D721Med (cell line): ENCODE measurements around the gene CDH15.

ENCODE experiments used
- DNase-seq: peaks from one replicate; pipeline ENCODE4 v3.0.0; 2011; ENCODE audit warnings: low spot score; ENCODE audit not compliant: insufficient read length
- FAIRE-seq: peaks from 2 replicates; lab custom pipeline; 2011; peaks lifted over from hg19 to GRCh38; lab: Jason Lieb, UNC
- TF ChIP-seq, protein P1 (sequence below): IDR thresholded peaks from 2 replicates; pipeline ENCODE4 v1.5.1; 2012; ENCODE audit warnings: mild to moderate bottlenecking, control low read depth; ENCODE audit not compliant: insufficient read depth; ENCODE audit errors: missing control alignments

The CDH15 gene

GRCh38 chr16:89201439-89202377, 30.2 kb downstream of the CDH15 start:
- DNase-seq (peak; percentile 66), FAIRE-seq (no peak)
- TF ChIP-seq, protein P1, sequence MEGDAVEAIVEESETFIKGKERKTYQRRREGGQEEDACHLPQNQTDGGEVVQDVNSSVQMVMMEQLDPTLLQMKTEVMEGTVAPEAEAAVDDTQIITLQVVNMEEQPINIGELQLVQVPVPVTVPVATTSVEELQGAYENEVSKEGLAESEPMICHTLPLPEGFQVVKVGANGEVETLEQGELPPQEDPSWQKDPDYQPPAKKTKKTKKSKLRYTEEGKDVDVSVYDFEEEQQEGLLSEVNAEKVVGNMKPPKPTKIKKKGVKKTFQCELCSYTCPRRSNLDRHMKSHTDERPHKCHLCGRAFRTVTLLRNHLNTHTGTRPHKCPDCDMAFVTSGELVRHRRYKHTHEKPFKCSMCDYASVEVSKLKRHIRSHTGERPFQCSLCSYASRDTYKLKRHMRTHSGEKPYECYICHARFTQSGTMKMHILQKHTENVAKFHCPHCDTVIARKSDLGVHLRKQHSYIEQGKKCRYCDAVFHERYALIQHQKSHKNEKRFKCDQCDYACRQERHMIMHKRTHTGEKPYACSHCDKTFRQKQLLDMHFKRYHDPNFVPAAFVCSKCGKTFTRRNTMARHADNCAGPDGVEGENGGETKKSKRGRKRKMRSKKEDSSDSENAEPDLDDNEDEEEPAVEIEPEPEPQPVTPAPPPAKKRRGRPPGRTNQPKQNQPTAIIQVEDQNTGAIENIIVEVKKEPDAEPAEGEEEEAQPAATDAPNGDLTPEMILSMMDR = no peak

DNA sequence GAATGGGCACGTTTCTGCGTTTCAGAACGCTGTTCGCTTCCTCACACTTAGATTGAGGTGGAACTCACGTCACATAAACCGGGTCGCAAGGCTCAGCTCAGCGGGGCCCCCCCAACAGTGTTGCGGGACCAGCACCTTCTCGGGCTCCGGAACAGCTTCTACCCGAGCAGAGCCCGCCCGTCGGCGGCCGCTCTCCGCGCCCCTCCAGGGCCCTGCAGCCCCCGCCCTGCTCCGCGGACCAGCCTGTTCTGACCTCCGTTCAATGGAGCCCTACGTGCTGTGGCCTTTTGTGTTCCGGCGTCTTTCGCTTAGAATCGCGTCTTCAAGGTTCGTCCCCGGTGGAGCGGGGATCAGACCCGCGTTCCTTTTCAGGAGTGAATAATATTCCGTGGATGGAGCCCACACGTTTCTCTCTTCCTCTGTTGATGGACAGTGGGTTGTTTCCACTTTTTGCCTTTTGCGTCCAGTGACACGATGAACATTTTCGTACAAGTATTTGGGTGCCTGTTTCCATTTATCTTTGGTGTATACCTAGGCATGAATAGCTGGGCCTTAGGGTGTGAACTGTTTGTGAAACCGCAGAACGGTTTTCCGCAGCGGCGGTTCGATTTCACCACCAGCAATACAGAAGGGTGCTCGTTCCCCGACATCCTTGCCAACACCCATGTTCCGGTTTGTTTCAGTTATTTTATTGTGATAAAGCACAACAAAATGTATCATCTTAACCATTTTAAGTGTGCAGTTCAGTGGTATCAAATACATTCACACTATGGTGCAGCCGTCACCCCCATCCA, 31.1 kb downstream of the CDH15 start:
- no peak for FAIRE-seq
- TF ChIP-seq, protein P1 = no peak
- no peak for DNase-seq

DNA sequence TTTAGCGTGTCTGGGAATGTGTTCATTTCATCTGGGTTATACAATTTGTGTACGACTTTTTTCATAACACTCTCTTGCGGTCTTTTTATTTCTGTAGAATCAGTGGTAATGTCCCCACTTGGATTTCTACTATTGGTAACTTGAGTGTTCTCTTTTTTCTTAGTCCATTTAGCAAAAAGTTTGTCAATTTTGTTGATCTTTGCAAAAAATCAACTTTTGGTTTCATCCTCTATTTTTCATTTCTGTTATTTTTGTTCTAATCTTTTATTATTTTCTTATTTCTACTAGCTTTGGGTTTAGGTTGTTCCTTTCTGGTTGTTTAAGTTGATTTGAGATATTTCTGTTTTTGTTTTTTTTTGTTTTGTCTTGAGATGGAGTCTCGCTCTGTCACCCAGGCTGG, 36.4 kb downstream of the CDH15 start:
- FAIRE-seq (no peak), DNase-seq (no peak)
- TF ChIP-seq, protein P1 = no peak

- no peak for FAIRE-seq
These were observed 38.0 kb downstream of the CDH15 start for GRCh38 chr16:89209522-89210044.

GRCh38 chr16:89210165-89210903, 38.8 kb downstream of the CDH15 start:
- DNase-seq = no peak
- TF ChIP-seq, protein P1 = no peak
- no peak for FAIRE-seq

More at GRCh38 chr16:89209522-89210044, 38.0 kb downstream of the CDH15 start:
- TF ChIP-seq, protein P1 = no peak
- no peak for DNase-seq

GRCh38 chr16:89210904-89211515, 39.5 kb downstream of the CDH15 start:
- TF ChIP-seq, protein P1 = no peak
- FAIRE-seq (no peak), DNase-seq (no peak)
